HEK293 (cell line): ENCODE data around the gene NMB.

ENCODE experiments used
- GLIS1 ChIP-seq: fragments of 450-650 bp; formaldehyde crosslinking; IDR thresholded peaks from 2 replicates; pipeline ENCODE4 v1.5.1; 2016; ENCODE audit warnings: missing biosample characterization, missing genetic modification characterization
- HIC1 ChIP-seq: fragments of 450-650 bp; formaldehyde crosslinking; IDR thresholded peaks from 2 replicates; pipeline ENCODE4 v1.5.1; 2016; ENCODE audit warnings: missing biosample characterization, missing genetic modification characterization
- HOXD13 ChIP-seq: sonication (generic); formaldehyde crosslinking; IDR thresholded peaks from 2 replicates; pipeline ENCODE4 v1.8.0; 2022; ENCODE audit warnings: missing genetic modification reagents, borderline replicate concordance
- KLF1 ChIP-seq: fragments of 450-650 bp; formaldehyde crosslinking; IDR thresholded peaks from 2 replicates; pipeline ENCODE4 v1.5.1; 2016; ENCODE audit warnings: missing biosample characterization, missing genetic modification characterization
- PRDM1 ChIP-seq: fragments of 450-650 bp; formaldehyde crosslinking; IDR thresholded peaks from 2 replicates; pipeline ENCODE4; 2016; ENCODE audit warnings: missing biosample characterization, missing genetic modification characterization
- SETDB1 ChIP-seq: IDR thresholded peaks from one replicate; pipeline ENCODE4 v1.6.1; 2017; ENCODE audit warnings: mild to moderate bottlenecking, low read length, moderate library complexity, mixed read lengths; ENCODE audit not compliant: insufficient read length
- TRIM28 ChIP-seq: IDR thresholded peaks from 2 replicates; pipeline ENCODE4 v1.6.1; 2011; ENCODE audit warnings: low read length, control low read depth, borderline replicate concordance
- WT1 ChIP-seq: fragments of 450-650 bp; formaldehyde crosslinking; IDR thresholded peaks from 2 replicates; pipeline ENCODE4 v1.5.1; 2016; ENCODE audit warnings: missing biosample characterization, missing genetic modification characterization
- ZBTB17 ChIP-seq: fragments of 450-650 bp; formaldehyde crosslinking; IDR thresholded peaks from 2 replicates; pipeline ENCODE4 v1.5.1; 2016; ENCODE audit warnings: missing biosample characterization, missing genetic modification characterization
- ZBTB8A ChIP-seq: fragments of 450-650 bp; formaldehyde crosslinking; IDR thresholded peaks from 2 replicates; pipeline ENCODE4 v1.5.1; 2016; ENCODE audit warnings: missing biosample characterization, missing genetic modification characterization
- ZNF140 ChIP-seq: fragments of 450-650 bp; formaldehyde crosslinking; IDR thresholded peaks from 2 replicates; pipeline ENCODE4 v1.5.1; 2016; ENCODE audit warnings: missing biosample characterization, missing genetic modification characterization
- ZNF146 ChIP-seq: fragments of 450-650 bp; formaldehyde crosslinking; IDR thresholded peaks from 2 replicates; pipeline ENCODE4 v1.5.1; 2016; ENCODE audit warnings: missing biosample characterization, missing genetic modification characterization
- ZNF169 ChIP-seq: fragments of 450-650 bp; formaldehyde crosslinking; IDR thresholded peaks from 2 replicates; pipeline ENCODE4 v1.5.1; 2016; ENCODE audit warnings: missing biosample characterization, missing genetic modification characterization
- ZNF18 ChIP-seq: fragments of 450-650 bp; formaldehyde crosslinking; IDR thresholded peaks from 2 replicates; pipeline ENCODE4 v1.5.1; 2016; ENCODE audit warnings: missing biosample characterization, missing genetic modification characterization
- ZNF311 ChIP-seq: fragments of 450-650 bp; formaldehyde crosslinking; IDR thresholded peaks from 2 replicates; pipeline ENCODE4 v1.5.1; 2017; ENCODE audit warnings: missing biosample characterization, missing genetic modification characterization, borderline replicate concordance
- ZNF37A ChIP-seq: fragments of 450-650 bp; IDR thresholded peaks from 2 replicates; pipeline ENCODE4 v1.5.1; 2018; ENCODE audit warnings: missing biosample characterization, missing genetic modification characterization
- ZNF433 ChIP-seq: fragments of 450-650 bp; formaldehyde crosslinking; IDR thresholded peaks from 2 replicates; pipeline ENCODE4 v1.5.1; 2016; ENCODE audit warnings: missing biosample characterization, missing genetic modification characterization, low read depth
- ZNF558 ChIP-seq: fragments of 450-650 bp; formaldehyde crosslinking; IDR thresholded peaks from 2 replicates; pipeline ENCODE4 v1.5.1; 2016; ENCODE audit warnings: missing biosample characterization, missing genetic modification characterization
- ZNF600 ChIP-seq: fragments of 450-650 bp; formaldehyde crosslinking; IDR thresholded peaks from 2 replicates; pipeline ENCODE4 v1.5.1; 2016; ENCODE audit warnings: missing biosample characterization, missing genetic modification characterization
- ZNF623 ChIP-seq: fragments of 450-650 bp; formaldehyde crosslinking; IDR thresholded peaks from 2 replicates; pipeline ENCODE4 v1.5.1; 2016; ENCODE audit warnings: missing biosample characterization, missing genetic modification characterization
- ZNF626 ChIP-seq: fragments of 450-650 bp; sonication (Bioruptor Pico); formaldehyde crosslinking; IDR thresholded peaks from 2 replicates; pipeline ENCODE4 v1.5.1; 2018; ENCODE audit warnings: missing biosample characterization, missing genetic modification characterization, inconsistent platforms
- ZNF629 ChIP-seq: fragments of 450-650 bp; formaldehyde crosslinking; IDR thresholded peaks from 2 replicates; pipeline ENCODE4 v1.5.1; 2017; ENCODE audit warnings: missing biosample characterization, missing genetic modification characterization
- ZSCAN23 ChIP-seq: fragments of 450-650 bp; formaldehyde crosslinking; IDR thresholded peaks from 2 replicates; pipeline ENCODE4 v1.5.1; 2016; ENCODE audit warnings: missing biosample characterization, missing genetic modification characterization
- ZSCAN30 ChIP-seq: fragments of 450-650 bp; IDR thresholded peaks from 2 replicates; pipeline ENCODE4 v1.5.1; 2018; ENCODE audit warnings: missing biosample characterization, mild to moderate bottlenecking, missing genetic modification characterization, moderate library complexity
- ZSCAN5A ChIP-seq: fragments of 450-650 bp; formaldehyde crosslinking; IDR thresholded peaks from 2 replicates; pipeline ENCODE4 v1.5.1; 2016; ENCODE audit warnings: missing biosample characterization, missing genetic modification characterization
- TF ChIP-seq, protein P1 (sequence below): fragments of 450-650 bp; formaldehyde crosslinking; IDR thresholded peaks from 2 replicates; pipeline ENCODE4 v1.5.1; 2017; ENCODE audit warnings: missing biosample characterization, missing genetic modification characterization
- TF ChIP-seq, protein P2 (sequence below): fragments of 450-650 bp; formaldehyde crosslinking; IDR thresholded peaks from 2 replicates; pipeline ENCODE4 v1.5.1; 2016; ENCODE audit warnings: missing biosample characterization, missing genetic modification characterization

NMB gene

GRCh38 chr15:84685304-84685703, 27.3 kb upstream of the NMB start (continued):
- TF ChIP-seq ZBTB8A (tag by site-specific recombination) (peak; percentile 89), HIC1 (peak; percentile 35; the same call in 1 of the 2 replicates), ZNF140 (tag by site-specific recombination) (no peak), PRDM1 (tag by site-specific recombination) (peak; percentile 45; the same call in 1 of the 2 replicates), ZNF558 (tag by site-specific recombination) (0 out of 2 replicates have a peak, but pooled peaks have one; percentile 54), ZNF169 (no peak), ZSCAN5A (peak; percentile 87; the same call in 1 of the 2 replicates), KLF1 (tag by site-specific recombination) (peak; percentile 87), ZSCAN30 (no peak), HOXD13 (CRISPR knock-in tag) (no peak), ZNF18 (tag by site-specific recombination) (no peak), ZBTB17 (tag by site-specific recombination) (peak; percentile 64), ZNF600 (tag by site-specific recombination) (peak; percentile 42; the same call in 1 of the 2 replicates), ZNF623 (tag by site-specific recombination) (0 out of 2 replicates have a peak, but pooled peaks have one; percentile 4), ZNF37A (tag by site-specific recombination) (no peak), SETDB1 (peak; percentile 23), ZNF146 (tag by site-specific recombination) (no peak), ZNF626 (tag by site-specific recombination) (no peak), ZNF629 (tag by site-specific recombination) (peak; percentile 60; the same call in 1 of the 2 replicates), ZNF433 (no peak), WT1 (tag by site-specific recombination) (peak; percentile 70), ZSCAN23 (tag by site-specific recombination) (no peak), GLIS1 (tag by site-specific recombination) (peak; percentile 53; the same call in 1 of the 2 replicates), TRIM28 (no peak), ZNF311 (no peak)
- TF ChIP-seq, protein P1, sequence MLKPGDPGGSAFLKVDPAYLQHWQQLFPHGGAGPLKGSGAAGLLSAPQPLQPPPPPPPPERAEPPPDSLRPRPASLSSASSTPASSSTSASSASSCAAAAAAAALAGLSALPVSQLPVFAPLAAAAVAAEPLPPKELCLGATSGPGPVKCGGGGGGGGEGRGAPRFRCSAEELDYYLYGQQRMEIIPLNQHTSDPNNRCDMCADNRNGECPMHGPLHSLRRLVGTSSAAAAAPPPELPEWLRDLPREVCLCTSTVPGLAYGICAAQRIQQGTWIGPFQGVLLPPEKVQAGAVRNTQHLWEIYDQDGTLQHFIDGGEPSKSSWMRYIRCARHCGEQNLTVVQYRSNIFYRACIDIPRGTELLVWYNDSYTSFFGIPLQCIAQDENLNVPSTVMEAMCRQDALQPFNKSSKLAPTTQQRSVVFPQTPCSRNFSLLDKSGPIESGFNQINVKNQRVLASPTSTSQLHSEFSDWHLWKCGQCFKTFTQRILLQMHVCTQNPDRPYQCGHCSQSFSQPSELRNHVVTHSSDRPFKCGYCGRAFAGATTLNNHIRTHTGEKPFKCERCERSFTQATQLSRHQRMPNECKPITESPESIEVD (tag by site-specific recombination) = peak; percentile 84
- TF ChIP-seq, protein P2, sequence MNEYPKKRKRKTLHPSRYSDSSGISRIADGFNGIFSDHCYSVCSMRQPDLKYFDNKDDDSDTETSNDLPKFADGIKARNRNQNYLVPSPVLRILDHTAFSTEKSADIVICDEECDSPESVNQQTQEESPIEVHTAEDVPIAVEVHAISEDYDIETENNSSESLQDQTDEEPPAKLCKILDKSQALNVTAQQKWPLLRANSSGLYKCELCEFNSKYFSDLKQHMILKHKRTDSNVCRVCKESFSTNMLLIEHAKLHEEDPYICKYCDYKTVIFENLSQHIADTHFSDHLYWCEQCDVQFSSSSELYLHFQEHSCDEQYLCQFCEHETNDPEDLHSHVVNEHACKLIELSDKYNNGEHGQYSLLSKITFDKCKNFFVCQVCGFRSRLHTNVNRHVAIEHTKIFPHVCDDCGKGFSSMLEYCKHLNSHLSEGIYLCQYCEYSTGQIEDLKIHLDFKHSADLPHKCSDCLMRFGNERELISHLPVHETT (tag by site-specific recombination) = peak; percentile 72
